DMS153 (cell line): Measurements from ENCODE around the gene RNF166.

Experiments used
- DNase-seq: peaks from one replicate; lab custom pipeline; 2025; lab: John Stamatoyannopoulos, UW

RNF166 gene

GRCh38 chr16:88739139-88739976, 33.1 kb upstream of the RNF166 start:
- no peak for DNase-seq

GRCh38 chr16:88738151-88739084, 32.2 kb upstream of the RNF166 start:
- DNase-seq, result no peak

GRCh38 chr16:88737298-88738150, 31.3 kb upstream of the RNF166 start:
- peak; percentile 30 for DNase-seq

GRCh38 chr16:88736496-88736895, 30.3 kb upstream of the RNF166 start:
- DNase-seq, result no peak

- no peak for DNase-seq
Observed at GRCh38 chr16:88736088-88736487, 29.9 kb upstream of the RNF166 start.

- no peak for DNase-seq
Observed at GRCh38 chr16:88735616-88736015, 29.4 kb upstream of the RNF166 start.

GRCh38 chr16:88735121-88735520, 28.9 kb upstream of the RNF166 start:
- no peak for DNase-seq

- DNase-seq, result peak; percentile 47
Observed at GRCh38 chr16:88734361-88734728, 28.1 kb upstream of the RNF166 start.

- DNase-seq, result no peak
Observed at GRCh38 chr16:88733630-88734360, 27.6 kb upstream of the RNF166 start.

- DNase-seq, result no peak
Observed at GRCh38 chr16:88732961-88733294, 26.7 kb upstream of the RNF166 start.

- no peak for DNase-seq
Observed at GRCh38 chr16:88732172-88732960, 26.2 kb upstream of the RNF166 start.

GRCh38 chr16:88731699-88732098, 25.5 kb upstream of the RNF166 start:
- DNase-seq, result no peak

GRCh38 chr16:88730632-88731607, 24.7 kb upstream of the RNF166 start:
- DNase-seq, result no peak

- peak; percentile 57 for DNase-seq
Observed at GRCh38 chr16:88727871-88728270, 21.7 kb upstream of the RNF166 start.

GRCh38 chr16:88726981-88727380, 20.8 kb upstream of the RNF166 start:
- DNase-seq, result no peak

GRCh38 chr16:88726408-88726749, 20.2 kb upstream of the RNF166 start:
- no peak for DNase-seq

GRCh38 chr16:88725609-88726407, 19.6 kb upstream of the RNF166 start:
- DNase-seq, result no peak

GRCh38 chr16:88724855-88725555, 18.8 kb upstream of the RNF166 start:
- DNase-seq, result no peak
